MM.1S (cell line): ENCODE results near the gene RAB39A.
"Not testable (repeated sequence)": the region's sequence is repeated elsewhere in the genome, so short reads cannot be mapped to it uniquely, and the experiment has no call there.

Experiments
- DNase-seq: peaks from one replicate; pipeline ENCODE4 v3.0.0-alpha.2; 2015
- H2AFZ ChIP-seq: fragments of 300-600 bp; sonication (generic); 2 replicates; pipeline ENCODE4 v1.6.0; 2016; ENCODE audit warnings: antibody characterized with exemption, low read length
- H3F3A ChIP-seq: fragments of 300-600 bp; sonication (generic); 2 replicates; pipeline ENCODE4 v1.6.1; 2016; ENCODE audit warnings: mild to moderate bottlenecking, antibody characterized with exemption, low read length, moderate library complexity, mixed read lengths; ENCODE audit not compliant: insufficient read depth
- H3K27ac ChIP-seq: fragments of 300-600 bp; sonication (generic); 2 replicates; pipeline ENCODE4 v1.5.1; 2016; ENCODE audit warnings: mild to moderate bottlenecking, low read length
- H3K27me3 ChIP-seq: fragments of 300-600 bp; sonication (generic); replicated peaks from 2 replicates; pipeline ENCODE4 v1.6.0; 2016; ENCODE audit warnings: low read length; ENCODE audit not compliant: insufficient read depth
- H3K36me3 ChIP-seq: fragments of 300-600 bp; sonication (generic); replicated peaks from 2 replicates; pipeline ENCODE4 v1.6.1; 2016; ENCODE audit warnings: mild to moderate bottlenecking, low read length, mixed read lengths; ENCODE audit not compliant: insufficient read depth
- H3K4me1 ChIP-seq: fragments of 300-600 bp; sonication (generic); 2 replicates; pipeline ENCODE4 v1.6.1; 2016; ENCODE audit warnings: low read length, mixed read lengths
- H3K4me2 ChIP-seq: fragments of 300-600 bp; sonication (generic); 2 replicates; pipeline ENCODE4 v1.6.0; 2016; ENCODE audit warnings: low read depth, low read length
- H3K4me3 ChIP-seq: fragments of 300-600 bp; sonication (generic); 2 replicates; pipeline ENCODE4 v1.5.1; 2016; ENCODE audit warnings: low read length, mixed read lengths
- H3K79me2 ChIP-seq: fragments of 300-600 bp; sonication (generic); 2 replicates; pipeline ENCODE4 v1.6.1; 2016; ENCODE audit warnings: mixed run types, low read length, mixed read lengths
- H3K9ac ChIP-seq: fragments of 300-600 bp; sonication (generic); 2 replicates; pipeline ENCODE4 v1.6.1; 2016; ENCODE audit warnings: low read length, mixed read lengths
- H3K9me2 ChIP-seq: fragments of 300-600 bp; sonication (generic); replicated peaks from 2 replicates; pipeline ENCODE4 v1.6.1; 2016; ENCODE audit warnings: mild to moderate bottlenecking, low read length, mixed read lengths; ENCODE audit not compliant: insufficient read depth
- H3K9me3 ChIP-seq: fragments of 300-600 bp; sonication (generic); replicated peaks from 2 replicates; pipeline ENCODE4 v1.6.1; 2016; ENCODE audit warnings: mild to moderate bottlenecking, low read length, mixed read lengths; ENCODE audit not compliant: insufficient read depth
- H4K20me1 ChIP-seq: fragments of 300-600 bp; sonication (generic); 2 replicates; pipeline ENCODE4 v1.6.1; 2016; ENCODE audit warnings: mild to moderate bottlenecking, low read length, moderate library complexity, mixed read lengths; ENCODE audit not compliant: insufficient read depth
- CTCF ChIP-seq: fragments of 300-600 bp; sonication (generic); IDR thresholded peaks from 2 replicates; pipeline ENCODE4 v1.5.1; 2016; ENCODE audit warnings: antibody characterized with exemption, low read length, mixed read lengths
- EZH2 ChIP-seq: fragments of 300-600 bp; sonication (generic); optimal IDR thresholded peaks from 2 replicates; pipeline ENCODE3; 2017; ENCODE audit warnings: low read depth, mild to moderate bottlenecking, antibody characterized with exemption, low read length, mixed read lengths
- EZH2phosphoT487 ChIP-seq: fragments of 300-600 bp; sonication (generic); IDR thresholded peaks from 2 replicates; pipeline ENCODE4 v1.6.1; 2018; ENCODE audit warnings: antibody characterized with exemption, low read length

The RAB39A gene

GRCh38 chr11:107908211-107908610, 20.0 kb upstream of the RAB39A start:
- Histone ChIP-seq H3K9me2 (no peaks in the 10 kb centered on the region), H3K27me3 (no peaks in the 10 kb centered on the region), H3K9me3 (no peaks in the 10 kb centered on the region), H3K36me3 (no peaks in the 10 kb centered on the region), H3K4me2 (no peak overlapping the region), H4K20me1 (no peaks in the 10 kb centered on the region), H3K4me1 (no peaks in the 10 kb centered on the region), H2AFZ (no peak overlapping the region), H3K79me2 (no peaks in the 10 kb centered on the region), H3K27ac (no peak overlapping the region), H3K4me3 (no peak overlapping the region), H3K9ac (no peak overlapping the region), H3F3A (no peaks in the 10 kb centered on the region)
- TF ChIP-seq EZH2phosphoT487 (no peak), EZH2 (no peak), CTCF (no peak)
- DNase-seq, result no peak

GRCh38 chr11:107912415-107912814, 15.8 kb upstream of the RAB39A start:
- not testable (repeated sequence) for H3K79me2 ChIP-seq, H3K9ac ChIP-seq, H3K4me3 ChIP-seq, H3K27ac ChIP-seq, H3K9me2 ChIP-seq, H3K9me3 ChIP-seq, H3K27me3 ChIP-seq, H4K20me1 ChIP-seq, DNase-seq, H3K36me3 ChIP-seq, H2AFZ ChIP-seq, H3K4me1 ChIP-seq, H3K4me2 ChIP-seq, H3F3A ChIP-seq

GRCh38 chr11:107915229-107915628, 13.0 kb upstream of the RAB39A start:
- TF ChIP-seq EZH2 (no peak), CTCF (no peak), EZH2phosphoT487 (no peak)
- no peak overlapping the region for H3K9ac ChIP-seq
- no peaks in the 10 kb centered on the region for H3K36me3 ChIP-seq
- H2AFZ ChIP-seq, result no peak overlapping the region
- H3F3A ChIP-seq, result no peaks in the 10 kb centered on the region
- no peaks in the 10 kb centered on the region for H3K27me3 ChIP-seq
- no peak overlapping the region for H3K27ac ChIP-seq
- H3K9me3 ChIP-seq, result no peaks in the 10 kb centered on the region
- H4K20me1 ChIP-seq, result no peaks in the 10 kb centered on the region
- no peaks in the 10 kb centered on the region for H3K4me1 ChIP-seq
- H3K4me3 ChIP-seq, result no peak overlapping the region
- H3K9me2 ChIP-seq, result no peaks in the 10 kb centered on the region
- no peaks in the 10 kb centered on the region for H3K79me2 ChIP-seq
- H3K4me2 ChIP-seq, result no peak overlapping the region
- no peak for DNase-seq

- H3K9ac ChIP-seq, result no peak overlapping the region
Observed at GRCh38 chr11:107916671-107917241, 11.5 kb upstream of the RAB39A start.

More at GRCh38 chr11:107916671-107917241, 11.5 kb upstream of the RAB39A start:
- Histone ChIP-seq H3K36me3 (no peaks in the 10 kb centered on the region), H3K4me2 (no peak overlapping the region), H3K4me3 (no peak overlapping the region), H3K27me3 (no peaks in the 10 kb centered on the region), H3K79me2 (no peaks in the 10 kb centered on the region), H3K4me1 (no peaks in the 10 kb centered on the region), H4K20me1 (no peaks in the 10 kb centered on the region), H3F3A (no peaks in the 10 kb centered on the region), H3K9me2 (no peaks in the 10 kb centered on the region), H3K9me3 (no peaks in the 10 kb centered on the region), H3K27ac (no peak overlapping the region), H2AFZ (no peak overlapping the region)
- DNase-seq, result no peak
- TF ChIP-seq EZH2phosphoT487 (no peak), CTCF (peak; percentile 55), EZH2 (no peak)
